ENCODE results near the gene WDR64. TPM values are rescaled to one million over a fixed set of nuclear protein-coding genes. Genes with fewer than 3 reads are reported as not detected.
"Not testable (repeated sequence)": the region's sequence is repeated elsewhere in the genome, so short reads cannot be mapped to it uniquely, and the experiment has no call there.

WDR64 gene
- total RNA-seq, 2 experiments from 2014 or later: not detected

- POLR2A ChIA-PET: no interaction called here
- CTCF ChIA-PET: no interaction called here
Observed at GRCh38 chr1:241716915-241717656, 65.0 kb downstream of the WDR64 start.

- ChIA-PET CTCF (no interaction called here), POLR2A (no interaction called here)
Observed at GRCh38 chr1:241717975-241718374, 65.9 kb downstream of the WDR64 start.

DNA sequence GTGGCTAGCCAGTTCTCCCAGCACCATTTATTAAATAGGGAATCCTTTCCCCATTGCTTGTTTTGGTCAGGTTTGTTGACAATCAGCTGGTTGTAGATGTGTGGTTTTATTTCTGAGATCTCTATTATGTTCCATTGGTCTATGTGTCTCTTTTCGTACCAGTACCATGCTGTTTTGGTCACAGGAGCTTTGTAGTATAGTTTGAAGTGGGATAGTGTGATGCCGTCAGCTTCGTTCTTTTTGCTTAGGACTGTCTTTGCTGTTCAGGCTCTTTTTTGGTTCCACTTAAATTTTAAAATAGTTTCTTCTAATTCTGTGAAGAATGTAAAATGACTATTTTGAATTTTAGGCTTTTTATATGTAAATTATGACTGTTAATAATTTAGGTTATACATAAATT, 68.9 kb downstream of the WDR64 start:
- ChIA-PET POLR2A (no interaction called here), CTCF (no interaction called here)

DNA sequence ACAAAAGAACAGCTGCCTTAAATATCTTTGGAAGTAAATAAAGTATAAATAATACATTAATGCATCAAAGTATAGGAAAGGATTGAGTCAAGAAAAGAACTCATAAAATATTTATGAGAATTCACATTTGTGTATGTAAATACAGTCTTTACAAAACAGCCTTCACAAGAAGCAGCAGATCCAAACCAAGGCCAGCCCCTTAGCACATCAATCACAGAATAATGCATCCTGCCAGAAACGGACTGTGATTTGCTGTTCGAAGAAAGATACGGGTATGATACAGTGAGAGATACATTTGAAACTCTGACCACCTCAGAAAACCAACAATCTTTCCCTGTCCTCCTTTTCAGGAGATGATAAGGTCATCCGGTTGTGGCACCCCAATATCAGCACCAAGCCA, 70.9 kb downstream of the WDR64 start:
- CTCF ChIA-PET: no interaction called here

GRCh38 chr1:241724741-241725356, 72.8 kb downstream of the WDR64 start:
- CTCF ChIA-PET: no interaction called here
- POLR2A ChIA-PET: no interaction called here

More for the DNA sequence above, 70.9 kb downstream of the WDR64 start:
- POLR2A ChIA-PET: no interaction called here

GRCh38 chr1:241730031-241730430, 78.0 kb downstream of the WDR64 start:
- POLR2A ChIA-PET: no interaction called here
- CTCF ChIA-PET: no interaction called here

GRCh38 chr1:241733899-241734298, 81.8 kb downstream of the WDR64 start:
- POLR2A ChIA-PET: no interaction called here

DNA sequence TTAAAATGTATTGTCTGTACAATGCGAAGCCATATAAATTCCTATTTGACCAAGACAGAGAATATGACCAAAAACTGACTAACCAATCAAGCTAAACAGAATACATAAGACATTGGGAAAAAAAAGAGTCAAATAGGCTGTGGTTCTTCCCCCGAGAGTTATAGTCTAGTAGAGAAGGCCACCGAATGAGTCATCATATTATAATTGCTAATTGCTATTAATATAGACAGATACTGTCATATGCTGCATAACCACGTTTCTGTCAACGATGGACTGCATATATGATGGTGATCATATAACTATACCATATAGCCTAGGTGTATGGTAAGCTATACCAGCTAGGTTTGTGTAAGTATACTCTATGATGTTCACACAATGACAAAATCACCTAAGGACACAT, 82.5 kb downstream of the WDR64 start:
- POLR2A ChIA-PET: no interaction called here
- CTCF ChIA-PET: no interaction called here

More at GRCh38 chr1:241733899-241734298, 81.8 kb downstream of the WDR64 start:
- CTCF ChIA-PET: no interaction called here

DNA sequence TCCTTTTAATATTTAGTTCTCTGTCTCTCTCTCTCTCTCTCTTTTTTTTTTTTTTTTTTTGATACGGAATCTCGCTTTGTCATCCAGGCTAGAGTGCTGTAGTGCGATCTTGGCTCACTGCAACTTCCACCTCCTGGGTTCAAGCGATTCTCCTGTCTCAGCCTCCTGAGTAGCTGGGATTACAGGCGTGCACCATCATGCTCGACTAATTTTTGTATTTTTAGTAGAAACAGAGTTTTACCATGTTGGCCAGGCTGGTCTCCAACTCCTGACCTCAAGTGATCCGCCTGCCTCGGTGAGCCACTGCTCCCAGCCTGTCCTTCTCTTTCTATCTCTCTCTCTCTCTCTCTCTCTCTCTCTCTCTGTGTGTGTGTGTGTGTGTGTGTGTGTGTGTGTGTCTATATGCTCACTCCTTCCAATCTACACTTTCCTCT, 83.4 kb downstream of the WDR64 start:
- CTCF ChIA-PET: interaction anchor here (0.7 kb wide), 2 partner anchors 89 to 108 kb away, joined by 3 read pairs; no protein-coding TSS in a partner anchor
- POLR2A ChIA-PET: not testable (repeated sequence)

DNA sequence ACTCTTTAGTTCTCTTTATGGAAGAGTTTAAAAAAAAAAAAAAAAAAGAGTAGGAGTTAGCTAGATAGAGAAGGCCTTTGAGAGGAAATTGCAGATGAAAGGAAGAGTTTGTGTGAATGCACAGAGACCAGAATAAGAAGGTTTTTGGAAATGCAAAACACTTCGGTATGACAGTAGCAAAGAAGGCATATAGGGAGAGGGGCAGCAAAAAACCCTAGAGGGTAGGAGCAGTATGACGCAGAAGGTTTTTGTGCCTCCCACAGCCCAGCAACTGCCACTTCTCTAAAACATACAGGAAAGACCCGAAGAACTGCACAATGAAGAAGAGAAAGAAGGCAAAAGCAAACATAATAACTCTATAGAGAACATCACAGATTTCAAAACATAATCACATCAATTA, 84.3 kb downstream of the WDR64 start:
- POLR2A ChIA-PET: no interaction called here

GRCh38 chr1:241738284-241739078, 86.4 kb downstream of the WDR64 start:
- CTCF ChIA-PET: no interaction called here
- POLR2A ChIA-PET: no interaction called here

More for the DNA sequence above, 84.3 kb downstream of the WDR64 start:
- CTCF ChIA-PET: interaction anchor here (0.7 kb wide), 1 partner anchor 90 kb away, joined by 3 read pairs; no protein-coding TSS in a partner anchor

GRCh38 chr1:241742084-241742483, 90.0 kb downstream of the WDR64 start:
- ChIA-PET CTCF (no interaction called here), POLR2A (interaction anchor here (1.0 kb wide), 1 partner anchor 113 kb away, joined by 3 read pairs; no protein-coding TSS in a partner anchor)

DNA sequence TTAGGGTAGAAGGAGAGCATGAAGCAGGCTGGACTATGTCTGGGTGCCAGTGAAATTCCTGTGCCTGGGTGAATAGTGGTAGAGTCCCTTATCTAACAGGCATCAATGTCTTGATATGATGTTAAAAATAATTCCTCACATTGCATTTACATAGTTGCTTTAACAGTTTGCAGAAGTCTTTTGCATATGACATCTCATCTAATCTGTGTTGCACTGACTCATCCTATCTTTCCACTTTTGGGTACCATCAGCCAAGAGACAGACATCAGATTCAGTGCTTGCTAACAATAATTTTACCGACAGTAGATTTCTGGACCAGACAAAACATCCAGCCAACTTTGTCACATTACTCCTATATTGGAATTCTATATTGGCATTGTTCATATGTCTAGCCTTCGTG, 92.5 kb downstream of the WDR64 start:
- ChIA-PET CTCF (no interaction called here), POLR2A (no interaction called here)

DNA sequence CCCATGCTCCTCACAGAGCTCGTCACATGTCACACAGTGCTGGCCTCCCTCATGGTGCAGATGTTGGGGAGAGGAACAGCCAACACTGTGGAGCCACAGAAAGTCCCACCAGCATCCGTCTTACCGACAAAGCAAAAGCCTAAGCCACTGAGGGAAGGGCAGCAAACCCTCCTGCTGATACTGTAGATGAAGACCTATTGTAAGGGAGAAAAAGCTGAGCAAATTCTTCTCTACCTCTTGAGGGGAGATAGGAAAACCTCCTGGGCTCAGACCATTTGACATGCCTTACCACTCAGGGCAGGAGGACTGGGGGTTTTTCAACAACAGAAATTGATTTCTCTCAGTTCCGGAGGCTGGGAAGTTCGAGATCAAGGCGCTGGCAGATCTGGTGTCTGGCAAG, 95.9 kb downstream of the WDR64 start:
- CTCF ChIA-PET: no interaction called here
- POLR2A ChIA-PET: no interaction called here

DNA sequence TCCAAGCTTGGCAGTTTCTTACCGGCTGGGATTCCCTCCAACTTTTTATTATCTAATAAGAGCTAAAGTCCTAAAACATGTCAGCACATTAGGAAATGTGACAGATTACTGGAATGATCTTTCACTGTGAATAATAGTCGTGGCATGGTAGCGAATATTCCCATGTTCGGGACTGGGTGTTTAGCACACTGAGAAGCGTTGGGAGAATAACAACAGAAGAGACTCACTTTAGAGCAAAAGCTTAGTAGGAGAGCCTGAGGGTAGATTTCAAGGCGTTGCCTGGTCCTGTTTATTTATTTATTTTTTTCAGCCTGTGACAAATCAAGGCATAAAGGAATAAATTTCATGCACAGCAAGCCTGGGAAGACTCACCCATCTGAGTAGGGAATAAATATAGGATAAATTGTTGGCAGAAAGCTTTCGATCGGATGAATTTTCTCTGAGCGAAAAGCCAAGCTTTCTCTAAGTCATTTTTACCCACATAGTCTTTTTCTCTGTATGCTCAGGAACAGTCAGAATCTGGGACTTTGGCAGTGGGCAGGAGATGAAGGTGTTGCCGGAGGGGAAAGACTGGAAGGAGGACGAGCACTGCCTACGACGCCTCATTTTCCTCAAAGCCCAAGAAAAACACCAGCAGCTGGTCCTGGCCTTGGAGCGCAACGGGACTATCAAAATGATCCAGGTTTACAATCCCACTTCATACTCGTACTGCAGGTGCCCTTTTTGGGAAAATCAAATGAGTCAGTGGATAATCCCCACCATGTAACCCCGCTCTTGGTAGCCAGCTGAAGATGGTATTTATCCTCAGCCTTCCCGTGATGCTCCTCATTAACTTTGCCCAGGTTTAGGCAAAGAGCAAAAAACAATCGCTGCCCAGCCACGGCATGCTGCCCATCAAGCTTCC, 97.2 kb downstream of the WDR64 start:
- CTCF ChIA-PET: no interaction called here
- POLR2A ChIA-PET: no interaction called here

DNA sequence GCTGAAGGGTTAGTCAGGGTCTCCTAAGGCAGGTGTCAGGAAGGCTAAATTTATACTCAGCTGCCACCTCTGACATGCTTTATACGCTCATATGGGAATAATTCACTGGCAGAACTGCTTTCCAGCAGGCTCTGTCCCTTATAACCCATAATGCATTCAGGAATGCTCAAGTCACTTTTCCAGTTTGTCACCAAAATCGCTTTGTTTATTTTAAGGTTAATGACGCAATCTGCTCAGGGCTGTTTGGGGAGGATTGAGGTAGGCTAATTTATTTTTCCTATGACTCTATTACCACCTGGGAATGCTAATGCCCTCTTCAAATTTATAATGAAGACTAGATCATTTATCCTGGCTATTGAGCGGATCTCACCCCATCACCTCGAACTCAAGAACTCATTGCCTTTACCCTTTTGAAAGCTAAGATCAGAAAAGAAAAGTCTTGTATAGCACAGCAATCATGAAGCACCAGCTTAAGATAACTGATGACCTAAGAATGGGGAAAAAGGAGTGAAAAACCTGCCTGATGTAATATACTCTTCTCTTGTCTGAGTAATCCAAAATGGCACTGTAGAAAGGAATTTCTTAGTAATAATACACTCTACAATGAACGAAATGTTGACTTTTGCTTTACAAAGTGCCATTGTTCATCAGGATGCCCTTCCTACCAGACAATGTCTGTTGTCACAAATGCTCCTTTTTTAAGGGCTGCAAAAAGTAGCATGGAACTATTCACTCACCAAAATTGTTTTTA, 98.0 kb downstream of the WDR64 start:
- ChIA-PET POLR2A (no interaction called here), CTCF (no interaction called here)

GRCh38 chr1:241751524-241751923, 99.4 kb downstream of the WDR64 start:
- ChIA-PET CTCF (interaction anchor here (0.6 kb wide), 1 partner anchor 31 kb away, joined by 3 read pairs; no protein-coding TSS in a partner anchor), POLR2A (no interaction called here)

- ChIA-PET CTCF (no interaction called here), POLR2A (no interaction called here)
Observed at GRCh38 chr1:241762713-241763339, 110.7 kb downstream of the WDR64 start.

- POLR2A ChIA-PET: no interaction called here
Observed at GRCh38 chr1:241765390-241765789, 113.3 kb downstream of the WDR64 start.

More at GRCh38 chr1:241765390-241765789, 113.3 kb downstream of the WDR64 start:
- CTCF ChIA-PET: no interaction called here
